Measurements from ENCODE around the gene ANKRD23.
"Not testable (repeated sequence)": the region's sequence is repeated elsewhere in the genome, so short reads cannot be mapped to it uniquely, and the experiment has no call there.

ANKRD23 gene

DNA sequence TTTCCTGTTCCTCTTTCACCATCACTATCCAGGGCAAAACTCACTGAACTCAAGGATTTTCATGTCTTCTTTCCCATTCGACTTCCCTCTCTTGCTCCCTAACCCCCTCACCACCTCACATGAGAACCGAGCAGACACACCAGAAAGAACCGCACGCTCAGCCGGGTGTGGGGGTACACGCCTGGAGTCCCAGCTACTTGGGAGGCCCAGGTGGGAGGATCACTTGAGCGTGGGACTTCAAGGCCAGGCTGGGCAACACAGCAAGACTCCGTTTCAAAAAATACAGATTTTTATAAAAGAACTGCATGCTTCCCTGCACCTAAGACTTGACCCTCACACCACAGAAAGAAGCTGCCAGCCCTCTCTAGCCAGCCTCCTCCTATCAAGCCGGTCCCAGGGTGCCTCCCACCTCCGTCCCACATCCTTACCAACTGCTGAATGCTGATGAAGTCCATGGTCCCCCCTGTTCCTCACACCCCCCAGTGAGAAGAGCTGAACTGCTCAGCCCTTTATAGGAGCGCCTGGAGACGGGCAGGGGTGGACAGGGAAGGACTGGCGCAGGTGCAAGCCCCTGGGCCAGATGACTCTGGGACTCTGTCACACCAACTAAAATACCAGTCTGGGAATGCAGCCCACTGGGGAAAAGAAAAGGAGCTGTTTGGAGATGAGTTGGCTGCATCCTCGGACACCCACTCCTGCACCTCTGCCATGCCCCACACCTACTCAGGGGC lies at the start of gene ANKRD23:
Gene ANKRD23, minus strand, starts transcription at position 484 of the 731 bp plus-strand sequence. Its CDS starts 29 bp downstream, at position 455.
- DNase-seq, result no peak

DNA sequence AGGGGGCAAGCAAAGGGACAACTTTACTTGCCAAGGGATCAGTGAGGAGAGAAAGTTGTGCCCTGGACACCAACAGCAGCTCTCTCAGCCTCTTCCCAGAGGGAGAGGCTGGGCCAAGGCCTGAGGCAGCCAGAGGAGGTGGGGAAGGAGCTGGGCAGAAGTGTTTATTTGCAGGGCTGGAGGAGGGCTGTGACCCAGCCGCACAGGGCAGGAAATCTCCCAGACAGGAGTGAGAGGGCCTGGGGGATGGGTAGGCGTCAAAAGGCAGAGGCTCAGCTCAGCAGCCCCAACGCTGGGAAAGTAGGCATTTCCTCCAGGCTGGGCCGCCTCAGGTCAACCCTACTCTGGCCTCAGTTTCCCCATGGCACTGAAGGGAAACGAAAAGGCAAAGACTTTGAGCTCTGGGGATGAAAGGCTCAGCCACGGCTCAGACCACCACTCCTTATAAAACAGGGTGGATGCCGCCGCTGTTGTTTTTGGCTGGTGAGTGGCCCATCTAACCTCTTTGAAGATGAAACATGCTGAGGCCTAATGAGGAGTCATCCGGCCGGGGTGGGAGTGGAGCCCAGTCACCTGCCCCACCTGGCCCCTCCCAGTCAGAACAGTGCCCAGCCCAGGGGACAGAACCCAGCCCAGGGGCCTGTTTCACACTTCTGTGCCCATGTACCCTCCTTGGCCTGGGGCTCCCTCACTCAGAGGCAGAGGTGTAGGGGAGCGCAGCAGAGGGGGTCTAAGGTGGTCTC lies 47.9 kb upstream of the ANKRD23 start:
- no peak for DNase-seq

DNA sequence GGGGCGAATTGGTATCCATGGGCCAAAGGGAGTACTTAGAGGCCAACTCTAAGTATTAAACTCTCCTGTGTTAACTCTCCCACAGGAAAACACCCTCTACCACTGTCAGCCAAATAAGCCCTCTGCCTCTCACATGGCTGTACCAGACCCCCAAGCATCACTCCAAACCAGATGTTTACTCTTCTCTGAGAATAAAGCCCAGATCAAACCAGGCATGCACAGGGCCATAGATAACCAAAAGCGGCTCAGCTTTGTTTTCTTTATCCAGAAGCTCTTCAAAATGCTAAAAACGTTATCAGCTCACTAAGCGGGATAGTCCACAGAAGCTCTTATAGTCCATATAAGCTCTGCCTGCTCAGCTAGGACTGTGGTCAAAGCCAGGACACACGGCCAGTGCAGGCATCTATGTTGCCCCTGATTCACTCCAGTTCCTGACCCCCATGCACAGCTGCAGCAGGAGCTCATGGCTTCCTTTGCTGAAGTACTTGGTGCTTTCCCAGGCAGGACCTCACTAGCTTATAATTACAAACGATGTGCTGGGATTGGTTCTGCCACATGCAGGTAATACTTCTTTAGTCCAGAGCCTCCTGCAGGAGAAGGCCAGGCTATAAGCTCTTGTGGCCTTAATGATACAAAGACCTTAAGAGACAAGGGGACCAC lies 47.0 kb upstream of the ANKRD23 start:
- no peak for DNase-seq

DNA sequence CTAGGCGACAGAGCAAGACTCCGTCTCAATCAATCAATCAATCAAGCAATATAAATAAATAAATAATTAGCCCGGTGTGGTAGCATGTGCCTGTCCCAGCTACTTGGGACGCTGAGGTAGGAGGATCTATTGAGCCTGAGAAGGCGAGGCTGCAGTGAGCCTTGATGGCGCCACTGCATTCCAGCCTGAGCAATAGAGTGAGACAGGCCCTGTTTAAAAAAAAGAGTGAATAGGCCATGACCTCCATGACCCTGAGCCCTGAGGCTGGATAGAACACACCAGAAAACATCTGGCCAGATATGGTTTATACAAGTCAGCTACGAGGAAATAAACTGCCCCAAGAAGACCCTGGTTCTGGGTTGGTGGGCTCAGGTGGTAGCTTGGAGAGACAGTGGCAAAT lies 46.4 kb upstream of the ANKRD23 start:
- no peak for DNase-seq

GRCh38 chr2:96889502-96889901 lies 45.7 kb upstream of the ANKRD23 start:
- DNase-seq, result not testable (repeated sequence)

DNA sequence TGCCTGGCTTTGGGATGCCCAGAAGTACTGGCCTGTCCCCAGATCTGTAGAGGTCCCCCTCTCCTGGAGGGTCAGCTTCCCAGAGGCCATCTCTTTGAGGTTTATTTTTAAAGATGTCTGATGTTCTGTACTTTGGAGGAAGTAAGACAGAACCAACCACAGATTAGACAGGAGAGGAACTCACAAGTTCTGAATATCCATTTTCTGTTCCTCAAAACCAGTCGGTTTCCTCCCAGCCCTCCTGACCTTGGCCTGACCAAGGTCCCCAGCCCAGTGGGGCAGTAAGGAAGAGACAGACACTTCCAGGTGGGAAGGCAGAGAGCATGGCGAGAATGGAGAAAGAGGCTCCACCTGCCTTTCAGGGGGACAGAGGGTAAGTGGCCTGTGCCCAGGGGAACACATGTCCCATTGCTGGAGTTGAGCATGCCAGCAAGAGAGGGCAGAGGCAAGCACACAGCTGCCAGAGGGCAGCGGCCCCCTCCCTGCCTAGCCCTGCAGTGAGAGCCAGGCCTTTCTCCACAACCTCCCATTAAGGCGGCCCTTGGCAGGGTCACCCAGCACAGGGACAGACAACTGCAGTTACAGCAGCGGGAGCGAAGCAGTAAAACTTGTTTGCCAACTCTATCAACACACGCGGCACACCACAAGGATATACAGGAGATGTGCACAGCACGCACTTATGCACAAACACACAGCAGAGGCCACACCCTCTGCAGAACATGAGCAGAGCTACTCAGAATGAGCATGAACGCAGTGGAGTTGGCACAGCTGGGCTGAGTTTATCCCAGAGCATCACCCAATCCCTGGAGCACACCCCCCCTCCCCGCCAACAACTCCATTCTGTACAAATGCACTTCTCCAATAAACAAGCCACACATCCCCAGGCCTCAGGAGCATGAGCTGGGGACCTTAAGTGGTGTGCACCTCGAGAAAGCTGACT lies 44.5 kb upstream of the ANKRD23 start:
- DNase-seq, result no peak

GRCh38 chr2:96887493-96888012 lies 43.7 kb upstream of the ANKRD23 start:
- DNase-seq, result no peak

GRCh38 chr2:96885432-96886347 lies 41.9 kb upstream of the ANKRD23 start:
- no peak for DNase-seq

DNA sequence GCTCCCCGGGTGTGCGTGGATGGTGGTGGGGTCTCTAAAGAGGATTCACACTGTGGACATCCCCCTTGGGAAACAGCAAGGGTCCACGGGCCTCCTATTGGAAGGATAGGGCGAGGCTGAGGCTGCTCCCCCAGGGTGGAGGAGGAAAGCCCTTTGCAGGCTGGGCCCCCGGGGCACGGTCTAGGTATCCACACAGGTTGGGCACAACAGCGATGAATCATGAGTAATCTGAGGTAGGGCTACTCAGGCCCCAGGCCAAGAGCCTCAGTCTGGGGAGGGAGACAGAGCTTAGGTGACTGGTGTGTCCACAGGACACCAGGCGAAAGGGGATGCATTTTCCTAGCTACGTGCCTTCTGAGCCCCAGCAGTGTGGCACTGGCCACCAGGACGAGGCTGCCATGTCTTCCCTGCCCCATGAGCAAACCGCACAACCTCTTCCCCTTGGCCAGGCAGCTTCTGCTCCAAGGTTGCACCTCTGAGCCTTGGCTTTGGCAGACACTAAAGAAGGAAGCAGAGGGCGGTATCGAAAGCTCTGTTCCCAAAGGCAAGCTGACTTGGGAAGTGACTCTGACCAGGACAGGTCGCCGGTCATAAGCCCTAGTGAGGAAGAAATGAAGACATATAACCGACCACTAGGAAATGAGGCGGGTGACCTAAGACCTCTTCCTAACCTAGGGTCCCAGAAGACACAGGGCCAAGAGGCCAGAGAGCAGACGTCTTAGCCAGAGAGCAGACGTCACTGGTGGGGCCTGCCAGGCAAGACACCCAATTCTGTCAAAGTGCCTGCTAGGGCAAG lies 40.7 kb upstream of the ANKRD23 start:
- no peak for DNase-seq

DNA sequence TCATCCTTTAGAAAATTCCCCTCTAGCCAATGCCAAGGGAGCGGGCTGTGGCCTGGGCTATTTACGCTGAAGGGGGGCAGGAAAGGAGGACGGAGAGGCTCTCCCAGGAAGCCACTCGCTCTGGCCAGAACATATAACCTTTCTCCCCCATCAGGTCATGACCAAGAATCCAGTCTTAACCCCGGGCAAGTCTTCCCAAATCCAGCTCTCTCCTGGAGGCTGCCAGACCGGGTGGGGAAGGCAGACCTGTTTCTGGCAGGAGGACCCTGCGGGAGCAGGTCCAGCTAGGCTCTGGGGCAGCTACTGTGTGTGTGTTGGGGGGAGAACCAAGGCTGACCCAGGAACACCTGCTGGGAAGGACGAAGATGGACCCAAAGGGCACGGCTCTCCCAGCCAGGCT lies 39.5 kb upstream of the ANKRD23 start:
- DNase-seq, result no peak

- no peak for DNase-seq
Observed at GRCh38 chr2:96882906-96883305, 39.1 kb upstream of the ANKRD23 start.

GRCh38 chr2:96882230-96882629 lies 38.4 kb upstream of the ANKRD23 start:
- no peak for DNase-seq

DNA sequence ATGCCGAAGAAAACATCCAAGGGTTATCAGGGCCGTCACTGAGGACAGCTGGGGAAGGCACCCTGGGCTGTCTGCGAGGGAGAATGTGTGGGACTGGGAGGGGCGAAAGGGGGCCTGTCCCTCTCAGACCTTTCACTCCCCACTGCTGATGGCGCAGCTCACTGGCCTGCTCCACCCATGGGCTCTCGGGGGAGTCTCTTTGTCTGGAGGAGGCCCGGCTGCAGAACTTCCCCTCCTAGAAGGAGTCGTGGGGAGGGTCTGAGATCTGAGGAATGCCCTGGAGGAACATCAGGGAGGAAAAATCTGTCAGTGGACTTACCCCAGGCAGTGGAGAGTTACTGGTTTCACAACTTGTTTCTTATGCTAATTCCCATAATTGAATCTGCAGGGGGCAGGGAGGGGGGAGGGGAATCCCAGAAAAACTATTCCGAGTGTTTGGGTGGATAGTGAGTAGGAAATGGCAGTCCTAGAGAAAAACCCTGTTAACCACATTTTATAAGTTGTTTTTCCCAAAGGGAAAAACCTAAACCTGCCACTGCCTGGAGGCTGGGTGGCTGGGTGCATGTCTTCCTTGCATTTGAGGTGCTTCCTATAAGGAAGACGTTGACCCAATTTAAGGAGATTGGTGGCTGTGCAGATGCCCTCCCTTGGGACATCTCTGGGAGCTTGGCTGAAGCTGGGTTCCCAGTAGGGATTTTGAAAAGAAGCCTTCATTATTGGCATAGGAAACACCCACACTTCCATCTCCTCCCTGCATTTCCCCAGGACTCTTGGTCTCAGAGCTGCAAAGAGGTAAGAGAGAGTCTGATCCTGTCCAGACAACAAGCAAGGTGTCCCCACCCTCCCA lies 37.8 kb upstream of the ANKRD23 start:
- DNase-seq, result no peak

DNA sequence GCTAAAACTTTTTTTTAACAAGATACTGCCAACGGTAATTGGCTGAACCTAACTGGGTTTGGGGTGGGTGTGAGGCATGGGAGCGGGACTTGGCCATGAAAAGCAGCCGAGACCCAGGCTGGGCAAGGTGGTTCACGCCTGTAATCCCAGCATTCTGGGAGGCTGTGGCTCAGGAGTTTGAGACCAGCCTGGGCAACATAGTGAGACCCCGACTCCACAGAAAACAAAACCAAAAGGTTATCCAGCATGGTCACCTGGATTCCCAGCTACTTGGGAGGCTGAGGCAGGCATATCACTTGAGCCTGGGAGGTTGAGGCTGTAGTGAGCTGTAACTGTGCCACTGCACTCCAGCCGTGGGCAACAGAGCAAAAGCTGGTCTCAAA lies 37.1 kb upstream of the ANKRD23 start:
- DNase-seq, result no peak

GRCh38 chr2:96879545-96880040 lies 35.8 kb upstream of the ANKRD23 start:
- no peak for DNase-seq

GRCh38 chr2:96878796-96879544 lies 35.1 kb upstream of the ANKRD23 start:
- DNase-seq, result no peak

GRCh38 chr2:96878171-96878570 lies 34.4 kb upstream of the ANKRD23 start:
- no peak for DNase-seq

DNA sequence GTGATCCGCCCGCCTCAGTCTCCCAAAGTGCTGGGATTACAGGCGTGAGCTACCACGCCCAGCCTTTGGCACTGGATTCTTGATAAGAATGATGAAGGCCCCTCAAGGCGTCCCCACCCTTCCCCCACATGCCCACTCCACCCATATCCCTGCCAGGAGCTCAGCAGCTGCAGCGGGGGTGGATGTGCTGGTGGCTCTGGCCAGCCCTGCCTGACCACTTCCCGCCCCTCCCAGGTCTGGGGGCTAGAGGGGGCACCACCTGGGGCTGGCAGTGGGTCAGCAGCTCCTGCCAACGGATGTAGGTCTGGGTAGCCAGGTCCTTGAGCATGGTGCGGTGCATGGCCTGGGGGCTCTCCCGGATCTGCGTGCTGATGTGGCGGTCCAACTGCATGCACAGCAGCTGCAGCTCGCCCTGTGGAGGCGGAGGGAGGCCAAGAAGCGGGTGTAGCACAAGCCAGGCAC lies 33.8 kb upstream of the ANKRD23 start:
- no peak for DNase-seq

Data from amniotic stem cell (primary cell).